ENCODE measurements around the gene FAM13A. TPM values are rescaled to one million over a fixed set of nuclear protein-coding genes. Genes with fewer than 3 reads are reported as not detected.

The FAM13A gene
- total and polyA plus RNA-seq, 9 of the 15 experiments (the other 6 are each of a cell fraction or from before 2014, with no cell fraction given), result 11.3 to 23.3 (median 14.7) TPM

- TF ChIP-seq XRCC4 (IDR thresholded peaks at IDR 0.05; ENCODE audit: extremely low read depth, insufficient read depth, insufficient read length) (no peak), PHTF2 (CRISPR knock-in tag; IDR thresholded peaks at IDR 0.05) (no peak), ZFX (CRISPR knock-in tag; IDR thresholded peaks at IDR 0.05) (peak; percentile 46), ZC3H4 (CRISPR knock-in tag; IDR thresholded peaks at IDR 0.05; ENCODE audit: borderline replicate concordance) (no peak), BRD9 (IDR thresholded peaks at IDR 0.05; ENCODE audit: low read depth, partially characterized antibody) (no peak), STAT5A (IDR thresholded peaks at IDR 0.05; ENCODE audit: borderline replicate concordance, low read length) (no peak), ZNF134 (CRISPR knock-in tag; conservative IDR thresholded peaks at IDR 0.05) (no peak), JUNB (CRISPR knock-in tag; conservative IDR thresholded peaks at IDR 0.05) (no peak), TBL1XR1 (IDR thresholded peaks at IDR 0.05; ENCODE audit: low read length in 2 of 2) (no peak), NFYB (IDR thresholded peaks at IDR 0.05; ENCODE audit: extremely low read depth, insufficient read length) (no peak), EP300 (IDR thresholded peaks at IDR 0.05; ENCODE audit: low read length) (no peak), HNRNPLL (IDR thresholded peaks at IDR 0.05; ENCODE audit: low read depth, low read length, poor library complexity, severe bottlenecking) (peak; percentile 59), ZNF347 (CRISPR knock-in tag; IDR thresholded peaks at IDR 0.05; ENCODE audit: low read depth) (no peak), SRSF7 (optimal IDR thresholded peaks at IDR 0.05; ENCODE audit: low read depth, low read length) (no peak), CHD4 (IDR thresholded peaks at IDR 0.05; ENCODE audit: insufficient read depth, insufficient replicate concordance, low read depth, low read length, poor library complexity, severe bottlenecking) (no peak), HDGF (IDR thresholded peaks at IDR 0.05) (no peak), EP400 (IDR thresholded peaks at IDR 0.05) (no peak), ZNF395 (CRISPR knock-in tag; IDR thresholded peaks at IDR 0.05) (no peak), CHD1 (IDR thresholded peaks at IDR 0.05; ENCODE audit: low read length) (no peak), ZNF79 (CRISPR knock-in tag; IDR thresholded peaks at IDR 0.05; ENCODE audit: low read depth) (no peak)
- TF ChIP-seq, protein P1, sequence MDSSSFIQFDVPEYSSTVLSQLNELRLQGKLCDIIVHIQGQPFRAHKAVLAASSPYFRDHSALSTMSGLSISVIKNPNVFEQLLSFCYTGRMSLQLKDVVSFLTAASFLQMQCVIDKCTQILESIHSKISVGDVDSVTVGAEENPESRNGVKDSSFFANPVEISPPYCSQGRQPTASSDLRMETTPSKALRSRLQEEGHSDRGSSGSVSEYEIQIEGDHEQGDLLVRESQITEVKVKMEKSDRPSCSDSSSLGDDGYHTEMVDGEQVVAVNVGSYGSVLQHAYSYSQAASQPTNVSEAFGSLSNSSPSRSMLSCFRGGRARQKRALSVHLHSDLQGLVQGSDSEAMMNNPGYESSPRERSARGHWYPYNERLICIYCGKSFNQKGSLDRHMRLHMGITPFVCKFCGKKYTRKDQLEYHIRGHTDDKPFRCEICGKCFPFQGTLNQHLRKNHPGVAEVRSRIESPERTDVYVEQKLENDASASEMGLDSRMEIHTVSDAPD (CRISPR knock-in tag; IDR thresholded peaks at IDR 0.05), result no peak
- TF ChIP-seq, protein P2, sequence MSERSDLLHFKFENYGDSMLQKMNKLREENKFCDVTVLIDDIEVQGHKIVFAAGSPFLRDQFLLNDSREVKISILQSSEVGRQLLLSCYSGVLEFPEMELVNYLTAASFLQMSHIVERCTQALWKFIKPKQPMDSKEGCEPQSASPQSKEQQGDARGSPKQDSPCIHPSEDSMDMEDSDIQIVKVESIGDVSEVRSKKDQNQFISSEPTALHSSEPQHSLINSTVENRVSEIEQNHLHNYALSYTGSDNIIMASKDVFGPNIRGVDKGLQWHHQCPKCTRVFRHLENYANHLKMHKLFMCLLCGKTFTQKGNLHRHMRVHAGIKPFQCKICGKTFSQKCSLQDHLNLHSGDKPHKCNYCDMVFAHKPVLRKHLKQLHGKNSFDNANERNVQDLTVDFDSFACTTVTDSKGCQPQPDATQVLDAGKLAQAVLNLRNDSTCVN (CRISPR knock-in tag; IDR thresholded peaks at IDR 0.05), result no peak
- TF ChIP-seq, protein P3, sequence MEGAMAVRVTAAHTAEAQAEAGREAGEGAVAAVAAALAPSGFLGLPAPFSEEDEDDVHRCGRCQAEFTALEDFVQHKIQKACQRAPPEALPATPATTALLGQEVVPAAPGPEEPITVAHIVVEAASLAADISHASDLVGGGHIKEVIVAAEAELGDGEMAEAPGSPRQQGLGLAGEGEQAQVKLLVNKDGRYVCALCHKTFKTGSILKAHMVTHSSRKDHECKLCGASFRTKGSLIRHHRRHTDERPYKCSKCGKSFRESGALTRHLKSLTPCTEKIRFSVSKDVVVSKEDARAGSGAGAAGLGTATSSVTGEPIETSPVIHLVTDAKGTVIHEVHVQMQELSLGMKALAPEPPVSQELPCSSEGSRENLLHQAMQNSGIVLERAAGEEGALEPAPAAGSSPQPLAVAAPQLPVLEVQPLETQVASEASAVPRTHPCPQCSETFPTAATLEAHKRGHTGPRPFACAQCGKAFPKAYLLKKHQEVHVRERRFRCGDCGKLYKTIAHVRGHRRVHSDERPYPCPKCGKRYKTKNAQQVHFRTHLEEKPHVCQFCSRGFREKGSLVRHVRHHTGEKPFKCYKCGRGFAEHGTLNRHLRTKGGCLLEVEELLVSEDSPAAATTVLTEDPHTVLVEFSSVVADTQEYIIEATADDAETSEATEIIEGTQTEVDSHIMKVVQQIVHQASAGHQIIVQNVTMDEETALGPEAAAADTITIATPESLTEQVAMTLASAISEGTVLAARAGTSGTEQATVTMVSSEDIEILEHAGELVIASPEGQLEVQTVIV (CRISPR knock-in tag; IDR thresholded peaks at IDR 0.05; ENCODE audit: borderline replicate concordance), result no peak
Observed at GRCh38 chr4:88697588-88698329, 359.2 kb downstream of the FAM13A start, which contains the start of gene NAP1L5 (continued).

Data from K562 (cell line).